Stimulated activated naive B cell treated with anti-CD40 and anti-IgM and Interleukin-4, amounts not matched to agents 10 μg/mL and 1 μg/mL and 100 μg/mL, for 72 hours (primary cell): Measurements from ENCODE around the gene PAK6.

Source experiments
- ATAC-seq, 2 donors: fragments of 150-1000 bp; cut with Tn5 transposase; replicated peaks; 2 replicates each; pipeline ENCODE4 v1.10.0; 2021; ENCODE audit warnings: moderate library complexity in 1 of 2
- DNase-seq: peaks from one replicate; pipeline ENCODE4 v3.0.0; 2021
- H3K27ac Mint-ChIP-seq: one replicate; pipeline ENCODE4 v1.8.0; 2022; ENCODE audit warnings: mild to moderate bottlenecking, mixed read lengths
- H3K27me3 Mint-ChIP-seq, 2 donors: one replicate each; pipeline ENCODE4 v1.8.0; 2022; ENCODE audit warnings: mixed read lengths in 2 of 2
- H3K36me3 Mint-ChIP-seq, 2 donors: one replicate each; pipeline ENCODE4 v1.8.0; 2022; ENCODE audit warnings: mixed read lengths in 2 of 2, mild to moderate bottlenecking in 1 of 2
- H3K4me1 Mint-ChIP-seq, 2 donors: one replicate each; pipeline ENCODE4 v1.8.0; 2022; ENCODE audit warnings: mixed read lengths in 2 of 2, mild to moderate bottlenecking in 1 of 2
- H3K4me3 Mint-ChIP-seq, 2 donors: one replicate each; pipeline ENCODE4 v1.8.0; 2022; ENCODE audit warnings: mild to moderate bottlenecking in 2 of 2, mixed read lengths in 2 of 2, moderate library complexity in 1 of 2
- H3K9me3 Mint-ChIP-seq, 2 donors: one replicate each; pipeline ENCODE4 v1.8.0; 2022; ENCODE audit warnings: mixed read lengths in 2 of 2, mild to moderate bottlenecking in 1 of 2

PAK6 gene

GRCh38 chr15:40238532-40239403, at the start of gene PAK6:
Gene PAK6, plus strand, starts transcription at chr15:40239063. Its CDS starts 25,723 bp downstream, at chr15:40264786.
- peaks cover 23 to 38% of the 10 kb centered on the region in 2 donors for H3K4me1 Mint-ChIP-seq
- H3K27ac Mint-ChIP-seq: no peak within 1 kb of the TSS
- no peaks in the 10 kb centered on the region for H3K36me3 Mint-ChIP-seq
- H3K9me3 Mint-ChIP-seq: no peaks in the 10 kb centered on the region
- ATAC-seq (peak; percentile 58 to 62), DNase-seq (no peak)
- H3K27me3 Mint-ChIP-seq: peaks cover 7 to 20% of the 10 kb centered on the region in 2 donors
- peak within 1 kb of the TSS; percentile 68 to 75 for H3K4me3 Mint-ChIP-seq

DNA sequence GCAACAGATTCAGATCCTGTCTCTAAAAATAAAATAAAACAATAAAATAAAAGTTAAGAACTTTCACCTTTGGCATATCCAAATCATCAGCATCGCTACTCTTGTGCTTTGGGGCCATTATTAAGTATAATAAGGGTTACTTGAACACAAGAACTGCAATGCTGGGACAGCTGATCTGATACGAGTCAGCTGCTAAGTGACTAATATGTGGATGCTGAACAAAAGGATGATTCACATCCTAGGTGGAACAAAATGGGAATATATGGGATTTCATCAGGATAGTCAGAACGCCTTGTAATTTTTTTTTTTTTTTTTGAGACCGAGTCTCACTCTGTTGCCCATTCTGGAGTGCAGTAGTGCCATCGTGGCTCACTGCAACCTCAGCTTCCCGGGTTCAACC, 48.3 kb upstream of the PAK6 start:
- H3K9me3 Mint-ChIP-seq: no peaks in the 10 kb centered on the region
- H3K36me3 Mint-ChIP-seq: peaks cover 2 to 3% of the 10 kb centered on the region in 2 donors
- ATAC-seq (no peak), DNase-seq (no peak)
- H3K27me3 Mint-ChIP-seq: no peaks in the 10 kb centered on the region
- H3K4me1 Mint-ChIP-seq: peaks cover 2 to 5% of the 10 kb centered on the region in 2 donors
- H3K4me3 Mint-ChIP-seq: no peak overlapping the region
- no peak overlapping the region for H3K27ac Mint-ChIP-seq

- no peak overlapping the region for H3K27ac Mint-ChIP-seq
- no peaks in the 10 kb centered on the region for H3K27me3 Mint-ChIP-seq
- peaks cover 4 to 7% of the 10 kb centered on the region in 2 donors for H3K36me3 Mint-ChIP-seq
- no peaks in the 10 kb centered on the region for H3K9me3 Mint-ChIP-seq
- H3K4me3 Mint-ChIP-seq: no peak overlapping the region
- no peak for DNase-seq
- peaks cover 3 to 14% of the 10 kb centered on the region in 2 donors for H3K4me1 Mint-ChIP-seq
- ATAC-seq: no peak
These were observed 45.9 kb upstream of the PAK6 start for GRCh38 chr15:40192942-40193341.

DNA sequence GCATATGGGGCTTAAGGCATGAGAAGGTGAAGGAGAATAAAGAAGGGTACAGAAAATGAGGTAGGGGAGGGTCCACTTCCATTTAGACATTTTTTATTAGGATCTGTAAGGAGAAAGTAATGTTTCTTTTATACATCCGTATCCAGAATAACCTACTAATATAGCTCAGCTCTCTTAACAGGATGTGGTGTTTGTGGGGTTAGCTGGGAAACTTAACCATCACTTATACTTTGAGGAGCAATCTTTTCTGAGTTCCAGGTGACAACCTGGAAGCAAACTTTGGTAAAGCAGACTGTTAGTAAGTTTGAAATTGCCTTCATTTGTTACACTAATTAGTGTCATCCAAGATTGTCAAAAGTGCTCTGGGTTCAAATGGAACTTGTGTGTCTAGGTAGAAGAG, 41.4 kb upstream of the PAK6 start:
- no peak for ATAC-seq
- Mint-ChIP-seq H3K4me3 (no peak overlapping the region), H3K4me1 (peaks cover 9 to 22% of the 10 kb centered on the region in 2 donors), H3K36me3 (peaks cover 2 to 11% of the 10 kb centered on the region in 2 donors), H3K9me3 (no peaks in the 10 kb centered on the region), H3K27me3 (no peaks in the 10 kb centered on the region), H3K27ac (no peak overlapping the region)
- DNase-seq: no peak

DNA sequence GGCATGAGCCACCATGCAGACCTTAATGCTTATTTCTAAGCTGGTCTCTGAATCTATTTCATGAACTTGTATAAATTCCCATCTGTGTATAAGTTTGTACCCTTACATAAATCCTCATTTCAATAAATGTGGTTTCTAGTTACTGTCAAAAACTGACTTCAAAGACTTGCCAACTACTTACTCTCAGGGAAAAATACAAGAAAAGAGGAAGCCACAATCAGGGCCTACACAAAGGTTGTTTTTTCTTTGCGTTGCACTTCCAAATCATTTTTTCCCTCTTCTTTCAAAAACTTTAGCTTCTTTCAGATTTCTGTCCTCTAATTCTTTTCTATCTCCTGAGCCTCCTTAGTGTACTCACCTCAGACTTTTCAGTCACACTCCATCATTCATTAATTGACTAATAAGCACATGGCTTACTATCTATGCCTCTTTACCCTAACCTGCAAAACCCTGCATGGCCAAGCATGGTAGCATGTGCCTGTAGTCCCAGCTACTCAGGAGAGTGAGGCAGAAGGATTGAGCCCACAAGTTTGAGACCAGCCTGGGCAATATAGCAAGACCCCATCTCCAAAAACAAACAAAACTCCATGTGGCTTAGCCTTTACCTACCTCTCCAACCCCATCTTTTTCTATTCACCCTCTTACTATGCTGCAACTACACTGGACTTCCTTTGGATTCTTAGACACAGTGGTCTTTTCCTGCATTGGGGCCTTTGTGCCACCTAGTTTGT, 40.3 kb upstream of the PAK6 start:
- no peak overlapping the region for H3K4me3 Mint-ChIP-seq
- no peaks in the 10 kb centered on the region for H3K9me3 Mint-ChIP-seq
- no peak for DNase-seq
- no peak for ATAC-seq
- peaks cover 9 to 22% of the 10 kb centered on the region in 2 donors for H3K4me1 Mint-ChIP-seq
- H3K27me3 Mint-ChIP-seq: no peaks in the 10 kb centered on the region
- H3K27ac Mint-ChIP-seq: no peak overlapping the region
- H3K36me3 Mint-ChIP-seq: peaks cover 2 to 11% of the 10 kb centered on the region in 2 donors

GRCh38 chr15:40204100-40204499, 34.8 kb upstream of the PAK6 start:
- DNase-seq: no peak
- Mint-ChIP-seq H3K36me3 (peaks cover 0 to 3% of the 10 kb centered on the region in 2 donors), H3K4me1 (peaks cover 0 to under 1% of the 10 kb centered on the region in 2 donors), H3K9me3 (no peaks in the 10 kb centered on the region), H3K4me3 (no peak overlapping the region), H3K27me3 (no peaks in the 10 kb centered on the region), H3K27ac (no peak overlapping the region)
- ATAC-seq: no peak

- no peaks in the 10 kb centered on the region for H3K4me1 Mint-ChIP-seq
- no peak overlapping the region for H3K27ac Mint-ChIP-seq
- DNase-seq: peak; percentile 48
- H3K9me3 Mint-ChIP-seq: no peaks in the 10 kb centered on the region
- H3K36me3 Mint-ChIP-seq: peaks cover 0 to 3% of the 10 kb centered on the region in 2 donors
- no peaks in the 10 kb centered on the region for H3K27me3 Mint-ChIP-seq
- peak; percentile 94 to 96 for ATAC-seq
- H3K4me3 Mint-ChIP-seq: no peak overlapping the region
These were observed 21.6 kb upstream of the PAK6 start for GRCh38 chr15:40217166-40217824.

DNA sequence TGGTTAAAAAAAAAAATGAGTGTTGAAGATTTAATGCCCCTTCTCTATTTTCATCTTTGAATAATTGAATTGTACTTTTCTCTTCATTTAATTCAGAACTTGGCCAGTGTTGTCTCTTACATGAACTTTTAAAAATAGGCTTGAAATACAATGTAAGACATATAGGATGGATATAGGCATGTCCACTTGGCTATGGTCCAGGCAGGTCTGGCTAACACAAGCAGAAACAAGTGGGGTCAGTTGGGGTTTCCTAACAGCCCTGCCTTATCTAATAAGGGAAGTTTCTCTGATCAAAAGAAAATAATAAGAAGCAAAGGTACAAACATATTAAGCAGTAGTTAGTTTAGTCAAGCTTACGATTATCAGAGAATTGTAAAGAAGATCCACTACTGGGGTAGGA, 19.1 kb upstream of the PAK6 start:
- ATAC-seq (no peak), DNase-seq (no peak)
- H3K27me3 Mint-ChIP-seq: no peaks in the 10 kb centered on the region
- peaks cover 0 to 5% of the 10 kb centered on the region in 2 donors for H3K36me3 Mint-ChIP-seq
- no peaks in the 10 kb centered on the region for H3K9me3 Mint-ChIP-seq
- H3K27ac Mint-ChIP-seq: no peak overlapping the region
- no peaks in the 10 kb centered on the region for H3K4me1 Mint-ChIP-seq
- no peak overlapping the region for H3K4me3 Mint-ChIP-seq

GRCh38 chr15:40222131-40222530, 16.7 kb upstream of the PAK6 start:
- Mint-ChIP-seq H3K9me3 (no peaks in the 10 kb centered on the region), H3K4me1 (no peaks in the 10 kb centered on the region), H3K36me3 (peaks cover 0 to 5% of the 10 kb centered on the region in 2 donors), H3K27ac (no peak overlapping the region), H3K27me3 (no peaks in the 10 kb centered on the region), H3K4me3 (no peak overlapping the region)
- no peak for DNase-seq
- no peak for ATAC-seq

DNA sequence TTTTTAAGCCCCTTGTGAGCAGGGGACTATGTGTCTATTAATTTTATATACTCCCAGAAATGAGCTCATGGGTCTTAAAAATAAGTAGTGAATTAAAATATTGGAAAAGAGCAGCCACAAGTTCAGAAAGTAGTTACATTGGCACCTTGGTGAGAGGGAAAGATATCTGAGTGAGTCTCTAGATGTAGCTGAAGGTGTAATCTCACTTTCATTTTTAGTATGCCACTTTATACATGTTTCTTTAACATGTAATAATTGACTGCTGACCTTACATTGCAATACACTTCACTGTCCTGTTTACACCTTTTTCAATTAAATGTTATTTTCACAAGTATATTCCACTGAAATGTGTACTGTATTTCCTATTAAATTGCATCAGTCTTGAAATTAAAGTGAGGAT, 12.1 kb upstream of the PAK6 start:
- no peaks in the 10 kb centered on the region for H3K9me3 Mint-ChIP-seq
- H3K27ac Mint-ChIP-seq: no peak overlapping the region
- ATAC-seq (no peak), DNase-seq (no peak)
- no peaks in the 10 kb centered on the region for H3K4me1 Mint-ChIP-seq
- no peak overlapping the region for H3K4me3 Mint-ChIP-seq
- H3K27me3 Mint-ChIP-seq: no peaks in the 10 kb centered on the region
- peaks cover 0 to 2% of the 10 kb centered on the region in 2 donors for H3K36me3 Mint-ChIP-seq

GRCh38 chr15:40229316-40229715, 9.5 kb upstream of the PAK6 start:
- peaks cover 0 to 2% of the 10 kb centered on the region in 2 donors for H3K36me3 Mint-ChIP-seq

GRCh38 chr15:40229956-40230355, 8.9 kb upstream of the PAK6 start:
- Mint-ChIP-seq H3K4me3 (no peak overlapping the region), H3K36me3 (no peaks in the 10 kb centered on the region), H3K27me3 (no peaks in the 10 kb centered on the region), H3K27ac (no peak overlapping the region), H3K9me3 (no peaks in the 10 kb centered on the region), H3K4me1 (peaks cover 3 to 10% of the 10 kb centered on the region in 2 donors)
- DNase-seq: no peak
- ATAC-seq: no peak

More at GRCh38 chr15:40229316-40229715, 9.5 kb upstream of the PAK6 start:
- Mint-ChIP-seq H3K27ac (no peak overlapping the region), H3K4me1 (peaks cover 0 to 4% of the 10 kb centered on the region in 2 donors), H3K27me3 (no peaks in the 10 kb centered on the region), H3K9me3 (no peaks in the 10 kb centered on the region), H3K4me3 (no peak overlapping the region)
- DNase-seq: no peak
- no peak for ATAC-seq

GRCh38 chr15:40232625-40233070, 6.2 kb upstream of the PAK6 start:
- Mint-ChIP-seq H3K4me3 (no peak overlapping the region), H3K36me3 (no peaks in the 10 kb centered on the region), H3K4me1 (peaks cover 13 to 18% of the 10 kb centered on the region in 2 donors), H3K27ac (no peak overlapping the region), H3K9me3 (no peaks in the 10 kb centered on the region), H3K27me3 (no peaks in the 10 kb centered on the region)
- no peak for ATAC-seq
- no peak for DNase-seq
